Measurements from ENCODE around the gene LSR. TPM values are rescaled to one million over a fixed set of nuclear protein-coding genes. Genes with fewer than 3 reads are reported as not detected.

Gene LSR
- total and polyA plus RNA-seq, 2 experiments from 2014 or later: 116 to 212 TPM

GRCh38 chr19:35246466-35247092, 2.2 kb upstream of the LSR start (continued):
- TF ChIP-seq ZNF462 (CRISPR knock-in tag; IDR thresholded peaks at IDR 0.05) (no peak), ETS1 (IDR thresholded peaks at IDR 0.05) (no peak), ZNF331 (CRISPR knock-in tag; IDR thresholded peaks at IDR 0.05; ENCODE audit: low read depth) (no peak), POLR2AphosphoS5 (IDR thresholded peaks at IDR 0.05; ENCODE audit: low read depth) (no peak), JUNB (IDR thresholded peaks at IDR 0.05; ENCODE audit: unreplicated experiment) (no peak), EZH2 (IDR thresholded peaks at IDR 0.05; ENCODE audit: low read depth, unreplicated experiment) (no peak)
- TF ChIP-seq, protein P1, sequence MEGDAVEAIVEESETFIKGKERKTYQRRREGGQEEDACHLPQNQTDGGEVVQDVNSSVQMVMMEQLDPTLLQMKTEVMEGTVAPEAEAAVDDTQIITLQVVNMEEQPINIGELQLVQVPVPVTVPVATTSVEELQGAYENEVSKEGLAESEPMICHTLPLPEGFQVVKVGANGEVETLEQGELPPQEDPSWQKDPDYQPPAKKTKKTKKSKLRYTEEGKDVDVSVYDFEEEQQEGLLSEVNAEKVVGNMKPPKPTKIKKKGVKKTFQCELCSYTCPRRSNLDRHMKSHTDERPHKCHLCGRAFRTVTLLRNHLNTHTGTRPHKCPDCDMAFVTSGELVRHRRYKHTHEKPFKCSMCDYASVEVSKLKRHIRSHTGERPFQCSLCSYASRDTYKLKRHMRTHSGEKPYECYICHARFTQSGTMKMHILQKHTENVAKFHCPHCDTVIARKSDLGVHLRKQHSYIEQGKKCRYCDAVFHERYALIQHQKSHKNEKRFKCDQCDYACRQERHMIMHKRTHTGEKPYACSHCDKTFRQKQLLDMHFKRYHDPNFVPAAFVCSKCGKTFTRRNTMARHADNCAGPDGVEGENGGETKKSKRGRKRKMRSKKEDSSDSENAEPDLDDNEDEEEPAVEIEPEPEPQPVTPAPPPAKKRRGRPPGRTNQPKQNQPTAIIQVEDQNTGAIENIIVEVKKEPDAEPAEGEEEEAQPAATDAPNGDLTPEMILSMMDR (conservative IDR thresholded peaks at IDR 0.05; ENCODE audit: low read depth in 2 of 2): no peak
